Measurements from ENCODE around the gene KCNJ12.
A peak's percentile ranks its signal among the peaks of the same experiment; 100 is the strongest.
"Not testable (repeated sequence)": the region's sequence is repeated elsewhere in the genome, so short reads cannot be mapped to it uniquely, and the experiment has no call there.

Gene KCNJ12

GRCh38 chr17:21397341-21398190 lies 21.4 kb downstream of the KCNJ12 start:
- TF ChIP-seq POLR2A (IDR thresholded peaks at IDR 0.05; ENCODE audit: low read depth, low read length): no peak
- peak; percentile 56 for DNase-seq (ENCODE audit: insufficient read length, low spot score)
- no peak for FAIRE-seq

- no peak for DNase-seq (ENCODE audit: insufficient read length, low spot score)
- no peak for TF ChIP-seq POLR2A (IDR thresholded peaks at IDR 0.05; ENCODE audit: low read depth, low read length)
- FAIRE-seq: no peak
Measured at GRCh38 chr17:21399474-21400186, 23.5 kb downstream of the KCNJ12 start.

- DNase-seq (ENCODE audit: insufficient read length, low spot score); FAIRE-seq: not testable (repeated sequence)
Measured at GRCh38 chr17:21400187-21400569, 24.0 kb downstream of the KCNJ12 start.

GRCh38 chr17:21400816-21401593 lies 24.8 kb downstream of the KCNJ12 start:
- FAIRE-seq (no peak), DNase-seq (ENCODE audit: insufficient read length, low spot score) (no peak)
- no peak for TF ChIP-seq POLR2A (IDR thresholded peaks at IDR 0.05; ENCODE audit: low read depth, low read length)

GRCh38 chr17:21402166-21402571 lies 26.0 kb downstream of the KCNJ12 start:
- peak; percentile 85 for DNase-seq (ENCODE audit: insufficient read length, low spot score)
- peak; percentile 58 for FAIRE-seq

- DNase-seq (ENCODE audit: insufficient read length, low spot score); FAIRE-seq: not testable (repeated sequence)
Measured at GRCh38 chr17:21402926-21403325, 26.8 kb downstream of the KCNJ12 start.

GRCh38 chr17:21404106-21404505 lies 27.9 kb downstream of the KCNJ12 start:
- not testable (repeated sequence) for FAIRE-seq; DNase-seq (ENCODE audit: insufficient read length, low spot score)

GRCh38 chr17:21404539-21404938 lies 28.4 kb downstream of the KCNJ12 start:
- not testable (repeated sequence) for DNase-seq (ENCODE audit: insufficient read length, low spot score); FAIRE-seq

- not testable (repeated sequence) for FAIRE-seq; DNase-seq (ENCODE audit: insufficient read length, low spot score)
Measured at GRCh38 chr17:21404956-21405731, 29.0 kb downstream of the KCNJ12 start.

- FAIRE-seq; DNase-seq (ENCODE audit: insufficient read length, low spot score): not testable (repeated sequence)
Measured at GRCh38 chr17:21405904-21406400, 29.8 kb downstream of the KCNJ12 start.

GRCh38 chr17:21406616-21407404 lies 30.7 kb downstream of the KCNJ12 start:
- not testable (repeated sequence) for FAIRE-seq; DNase-seq (ENCODE audit: insufficient read length, low spot score)

GRCh38 chr17:21407752-21408151 lies 31.6 kb downstream of the KCNJ12 start:
- FAIRE-seq; DNase-seq (ENCODE audit: insufficient read length, low spot score): not testable (repeated sequence)

GRCh38 chr17:21408224-21408623 lies 32.1 kb downstream of the KCNJ12 start:
- FAIRE-seq: not testable (repeated sequence)

GRCh38 chr17:21408766-21409300 lies 32.7 kb downstream of the KCNJ12 start:
- not testable (repeated sequence) for DNase-seq (ENCODE audit: insufficient read length, low spot score); FAIRE-seq

More at GRCh38 chr17:21408224-21408623, 32.1 kb downstream of the KCNJ12 start:
- not testable (repeated sequence) for DNase-seq (ENCODE audit: insufficient read length, low spot score)

- FAIRE-seq: not testable (repeated sequence)
Measured at GRCh38 chr17:21409388-21409787, 33.2 kb downstream of the KCNJ12 start.

GRCh38 chr17:21409971-21410370 lies 33.8 kb downstream of the KCNJ12 start:
- not testable (repeated sequence) for FAIRE-seq; DNase-seq (ENCODE audit: insufficient read length, low spot score)

More at GRCh38 chr17:21409388-21409787, 33.2 kb downstream of the KCNJ12 start:
- DNase-seq (ENCODE audit: insufficient read length, low spot score): not testable (repeated sequence)

- not testable (repeated sequence) for FAIRE-seq
Measured at GRCh38 chr17:21410371-21410770, 34.2 kb downstream of the KCNJ12 start.

More at GRCh38 chr17:21410371-21410770, 34.2 kb downstream of the KCNJ12 start:
- not testable (repeated sequence) for DNase-seq (ENCODE audit: insufficient read length, low spot score)

Data from H54 (cell line).